GM21515 (cell line): ENCODE measurements around the gene DPY19L3.
A peak's percentile ranks its signal among the peaks of the same experiment; 100 is the strongest.
"Not testable (repeated sequence)": the region's sequence is repeated elsewhere in the genome, so short reads cannot be mapped to it uniquely, and the experiment has no call there.

Experiments used
- ATAC-seq: cut with Tn5 transposase; IDR thresholded peaks from one replicate; pipeline ENCODE4 v1.9.1; 2021; ENCODE audit not compliant: unreplicated experiment

Gene DPY19L3

DNA sequence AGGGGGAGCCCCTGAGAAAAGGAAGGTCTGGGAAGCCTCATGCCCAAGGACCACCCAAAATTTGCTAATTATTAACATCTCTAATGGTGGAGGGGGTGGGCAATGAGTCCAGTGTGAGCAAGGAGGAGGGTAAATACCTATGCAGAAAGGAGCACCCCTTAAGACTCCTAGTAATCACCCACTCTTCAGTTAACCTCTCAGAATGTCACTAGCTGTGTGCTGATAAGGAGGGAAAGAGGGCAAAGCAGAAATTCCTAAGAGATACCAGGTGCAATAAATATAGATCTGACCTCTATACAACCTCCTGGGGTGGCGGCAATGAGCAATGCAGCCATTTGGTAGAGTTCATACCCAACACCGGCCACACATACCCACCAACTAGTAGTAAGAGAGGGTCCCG lies 12.7 kb upstream of the DPY19L3 start:
- no peak for ATAC-seq

DNA sequence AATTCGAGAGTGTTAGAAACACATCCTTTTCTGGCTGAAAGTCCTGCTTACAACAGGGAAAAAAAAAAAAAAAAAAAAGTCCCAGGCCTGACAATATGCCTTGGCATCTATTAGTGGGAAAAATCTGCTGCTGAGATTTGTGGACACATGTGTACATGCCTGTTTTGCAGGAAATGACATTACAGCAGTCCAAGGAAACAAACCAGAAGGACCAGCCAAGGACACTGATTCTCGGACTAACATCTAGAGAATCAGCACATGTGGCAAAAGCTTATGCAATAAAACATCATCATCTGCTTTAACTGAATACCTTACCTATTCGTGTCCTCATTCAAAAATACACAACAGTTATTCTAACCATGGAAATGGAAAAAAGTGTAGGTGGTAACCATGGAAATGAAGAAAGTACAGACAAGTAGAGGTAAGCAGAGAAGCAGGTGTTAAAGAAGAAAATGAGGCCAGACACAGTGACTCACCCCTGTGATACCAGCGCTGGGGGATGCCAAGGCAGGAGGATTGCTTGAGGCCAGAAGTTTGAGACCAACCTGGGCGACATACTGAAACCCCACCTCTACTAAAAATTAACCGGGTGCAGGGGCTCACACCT lies 9.4 kb upstream of the DPY19L3 start:
- no peak for ATAC-seq

DNA sequence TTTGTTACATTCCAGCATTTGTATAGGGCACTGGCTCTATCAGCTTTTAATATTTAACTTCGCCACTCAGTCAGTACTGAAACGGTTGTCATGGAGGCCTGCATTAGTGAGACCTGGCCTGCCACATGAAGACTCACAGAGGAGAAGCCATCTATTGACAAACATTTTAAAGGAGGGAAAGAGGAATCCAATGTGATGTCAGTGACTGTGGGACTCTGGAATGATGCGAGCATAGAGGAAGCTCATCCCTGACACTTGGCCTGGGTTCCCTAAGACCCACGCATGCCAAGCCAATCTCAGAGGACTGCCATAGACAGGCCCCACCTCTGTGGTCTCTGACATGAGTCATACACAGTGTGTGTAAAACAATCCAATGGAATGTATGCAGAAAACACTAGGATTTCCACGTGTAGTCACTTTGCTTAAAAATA lies 7.9 kb upstream of the DPY19L3 start:
- no peak for ATAC-seq

DNA sequence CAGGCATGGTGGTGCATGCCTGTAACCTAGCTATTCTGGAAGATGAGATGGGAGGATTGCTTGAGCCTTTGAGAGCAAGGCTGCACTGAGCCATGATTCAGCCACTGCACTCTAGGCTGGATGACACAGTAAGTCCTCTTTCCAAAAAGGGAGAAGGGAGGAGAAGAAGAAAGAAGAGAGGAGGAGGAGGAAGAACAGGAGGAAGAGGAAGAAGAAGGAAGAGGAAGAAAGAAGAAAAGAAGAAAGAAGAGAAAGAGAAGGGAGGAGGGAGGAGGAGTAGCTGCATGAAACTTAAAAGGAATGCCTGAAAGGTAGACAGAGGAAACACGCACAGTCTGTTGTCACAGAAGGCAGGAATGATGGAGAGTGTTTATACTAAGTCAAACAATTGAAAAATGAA lies 3.6 kb upstream of the DPY19L3 start:
- ATAC-seq: no peak

DNA sequence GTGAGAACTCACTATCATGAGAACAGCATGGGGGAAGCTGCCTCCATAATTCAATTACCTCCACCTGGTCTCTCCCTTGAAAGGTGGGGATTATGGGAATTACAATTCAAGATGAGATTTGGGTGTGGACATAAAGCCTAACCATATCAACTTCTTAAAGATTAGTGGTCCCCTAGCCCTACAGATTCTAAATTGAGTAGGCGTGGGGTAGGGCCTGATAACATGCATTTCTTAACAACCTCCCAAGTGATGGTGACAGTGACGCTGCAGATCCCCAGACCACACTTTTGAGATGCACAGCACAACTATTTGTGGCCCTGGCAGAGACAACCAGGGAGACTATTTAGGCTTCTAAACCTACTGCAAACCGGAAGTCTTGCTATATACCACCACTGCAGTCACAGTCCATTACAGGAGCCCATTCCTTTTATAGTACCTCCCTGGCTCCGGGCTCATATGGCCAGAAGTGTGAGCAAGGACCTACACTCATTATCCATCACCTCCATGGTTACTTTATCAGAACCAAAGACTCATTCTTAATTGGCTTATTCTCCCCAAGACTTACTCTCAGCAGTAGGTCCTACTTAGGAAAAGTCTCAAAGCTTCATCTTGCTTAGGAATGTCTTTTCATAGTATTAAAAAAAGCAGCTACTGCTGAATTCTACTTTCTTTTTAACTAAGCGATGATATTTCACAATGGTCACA lies 2.1 kb upstream of the DPY19L3 start:
- no peak for ATAC-seq

DNA sequence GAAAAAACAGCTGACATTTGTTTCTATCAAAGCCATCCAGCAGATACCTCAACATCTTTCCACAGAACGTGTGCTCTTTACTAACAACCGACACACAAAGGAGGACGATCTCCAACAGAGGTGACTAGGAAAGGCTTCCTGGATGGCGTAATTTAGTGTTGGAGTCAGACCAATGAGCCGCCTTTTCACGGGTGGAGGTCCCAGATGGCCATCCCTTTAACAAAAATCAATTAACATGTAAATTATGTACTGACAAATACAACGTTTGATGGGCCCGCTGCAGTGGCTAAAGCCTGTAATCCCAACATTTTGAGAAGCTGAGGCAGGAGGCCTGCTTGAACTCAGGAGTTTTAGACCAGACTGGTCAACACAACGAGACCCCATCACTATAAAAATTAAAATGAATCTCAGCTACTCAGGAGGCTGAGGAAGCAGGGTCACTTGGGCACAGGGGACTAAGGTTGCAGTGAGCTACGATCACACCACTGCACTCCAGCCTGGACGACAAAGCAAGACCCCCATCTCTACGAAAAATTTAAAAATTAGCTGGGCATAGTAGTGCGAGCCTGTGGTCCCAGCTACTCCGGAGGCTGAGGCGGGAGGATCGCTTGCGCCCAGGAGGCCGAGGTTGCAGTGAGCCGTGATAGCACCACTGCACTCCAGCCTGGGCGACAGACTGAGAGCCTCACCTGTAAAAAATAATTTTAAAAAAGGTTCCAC lies 1.2 kb upstream of the DPY19L3 start:
- ATAC-seq: no peak

DNA sequence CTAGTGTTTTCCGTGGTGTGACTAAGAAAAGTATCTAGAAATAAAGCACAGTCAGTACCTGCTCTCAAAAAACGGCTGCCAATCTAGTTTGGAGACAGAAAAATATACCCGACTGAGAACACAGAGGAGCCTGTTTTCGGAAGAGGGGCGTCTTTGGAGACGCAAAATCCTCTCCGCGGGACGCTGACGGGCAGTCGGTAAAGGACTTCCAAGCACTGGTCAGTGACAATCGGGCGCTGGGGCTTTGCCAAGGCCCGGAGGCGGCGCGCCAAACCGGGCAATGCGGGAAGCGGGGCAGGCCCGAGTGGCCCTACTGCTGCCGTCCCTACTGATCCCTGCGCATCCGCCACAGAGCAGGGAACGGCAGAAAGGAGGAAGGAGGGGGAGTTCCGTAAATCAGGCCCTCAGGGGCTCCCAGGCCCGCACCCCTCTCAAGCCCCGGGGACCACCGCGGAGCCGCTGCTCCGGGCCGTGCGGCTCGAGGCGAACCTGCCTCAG lies 588 bp upstream of the DPY19L3 start:
- peak; percentile 11 for ATAC-seq

DNA sequence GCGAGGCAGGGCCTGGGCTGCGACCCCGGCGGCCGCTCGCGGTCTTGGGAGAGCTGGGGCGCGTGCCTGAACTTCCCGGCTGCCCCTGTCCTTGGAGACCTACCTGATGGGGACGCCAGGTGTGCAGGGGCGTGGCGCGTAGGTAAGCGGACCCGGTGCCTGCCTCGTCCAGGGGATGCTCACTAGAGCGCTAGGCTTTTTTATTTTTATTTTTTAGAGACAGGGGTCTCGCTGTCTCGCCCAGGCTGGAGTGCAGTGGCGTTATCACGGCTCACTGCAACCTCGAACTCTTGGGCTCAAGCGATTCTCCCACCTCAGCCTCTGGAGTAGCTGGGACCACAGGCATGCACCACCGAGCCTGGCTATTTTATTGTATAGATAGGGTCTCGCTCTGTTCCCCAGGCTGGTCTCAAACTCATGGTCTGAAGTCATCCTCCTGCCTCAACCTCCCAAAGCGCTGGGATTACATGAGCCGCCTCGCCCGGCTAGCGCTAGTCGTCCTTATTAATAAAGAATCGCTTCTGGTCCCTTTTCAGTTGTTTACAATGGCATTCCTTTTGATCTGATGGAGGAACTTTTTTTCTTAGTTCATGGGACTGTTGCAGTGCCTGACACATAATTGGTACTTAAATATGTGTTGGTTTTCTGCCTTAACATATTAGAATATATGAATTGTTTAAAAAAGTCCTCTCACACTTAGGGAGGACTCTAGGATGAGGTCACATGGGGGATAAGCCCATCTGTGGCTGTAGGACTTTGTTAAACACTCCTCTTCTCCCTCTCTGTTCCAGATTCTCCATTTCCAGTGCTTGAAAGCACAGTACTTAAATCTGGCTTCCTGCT lies 812 bp downstream of the DPY19L3 start:
- no peak for ATAC-seq

DNA sequence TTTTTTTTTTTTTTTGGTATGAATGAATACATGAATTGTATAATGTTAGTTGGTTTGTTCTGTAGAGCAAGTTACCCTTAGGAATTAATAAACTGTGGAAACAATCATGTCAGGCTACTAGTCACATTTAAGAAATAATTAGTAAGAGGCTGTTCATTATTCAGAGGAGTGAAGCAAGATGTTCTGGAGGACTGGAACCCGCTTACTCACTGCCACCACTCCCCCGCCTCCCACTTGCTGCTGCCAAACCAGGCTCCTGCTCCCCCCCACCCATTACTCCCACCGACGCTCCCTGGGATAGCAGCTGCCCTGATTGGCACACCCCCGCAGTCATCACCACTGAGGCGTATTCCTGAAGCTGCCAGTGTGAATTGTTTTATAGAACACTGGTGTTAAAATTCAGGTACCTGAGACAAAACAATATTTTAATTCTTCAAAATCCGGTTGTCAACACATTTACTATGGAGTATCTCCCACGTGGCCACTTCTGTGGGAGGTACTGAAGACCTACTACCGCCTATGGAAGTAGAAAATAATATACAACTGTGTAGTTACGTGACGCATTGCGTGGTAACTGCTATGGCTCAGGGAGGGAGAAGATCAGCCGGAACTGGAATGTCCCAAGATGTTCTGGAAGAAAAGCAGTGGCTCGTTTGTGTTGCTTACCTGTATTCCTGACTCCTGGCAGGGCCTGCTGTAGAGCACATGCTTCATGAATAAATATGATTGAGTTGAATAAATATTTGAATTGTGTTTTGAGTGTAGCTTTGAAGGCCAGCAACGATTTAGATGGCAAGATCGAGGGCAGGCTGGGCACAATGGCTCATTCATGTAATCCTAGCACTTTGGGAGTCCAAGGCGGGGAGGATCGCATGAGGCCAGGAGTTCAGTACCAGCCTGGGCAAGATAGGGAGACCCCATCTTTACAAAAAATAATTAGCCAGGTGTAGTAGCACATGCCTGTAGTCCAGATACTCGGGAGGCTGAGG lies 1.7 kb downstream of the DPY19L3 start:
- no peak for ATAC-seq

DNA sequence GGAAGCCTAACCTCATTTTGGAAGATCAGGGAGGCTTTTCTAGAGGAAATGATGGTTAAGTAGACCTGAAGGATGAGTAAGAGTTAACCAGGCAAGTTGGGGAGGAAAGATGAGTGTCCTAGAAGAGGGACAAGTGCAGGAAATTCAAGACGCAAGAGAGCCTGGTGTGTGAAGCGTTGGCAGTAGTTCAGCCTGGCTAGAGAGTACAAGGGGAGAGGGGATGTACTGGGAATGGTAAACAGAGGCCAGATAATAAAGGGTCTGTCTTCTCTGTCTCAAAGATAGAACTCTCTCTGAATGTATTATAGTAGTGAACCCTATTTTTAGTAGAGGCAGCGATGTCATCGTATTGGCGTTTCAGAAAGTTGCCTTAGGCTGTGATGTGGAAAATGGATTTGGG lies 9.7 kb downstream of the DPY19L3 start:
- ATAC-seq: no peak

DNA sequence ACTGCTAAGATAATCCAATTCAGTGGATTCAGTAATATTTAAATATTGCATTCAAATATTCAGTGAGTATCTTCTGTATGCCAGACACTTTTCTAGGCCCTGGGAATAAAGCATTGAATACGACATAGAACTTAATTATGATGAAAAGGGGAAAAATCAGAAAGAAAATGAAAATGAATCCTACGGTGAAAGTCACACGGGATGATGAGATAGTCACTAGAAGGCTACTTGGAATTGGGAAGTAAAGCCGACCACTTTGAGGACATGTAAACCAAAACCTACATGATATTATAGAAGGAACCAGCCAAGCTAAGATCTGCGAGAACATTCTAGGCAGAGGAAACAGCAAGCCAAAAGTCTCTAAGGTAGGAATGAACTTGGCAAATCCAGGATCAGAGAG lies 10.1 kb downstream of the DPY19L3 start:
- ATAC-seq: no peak

DNA sequence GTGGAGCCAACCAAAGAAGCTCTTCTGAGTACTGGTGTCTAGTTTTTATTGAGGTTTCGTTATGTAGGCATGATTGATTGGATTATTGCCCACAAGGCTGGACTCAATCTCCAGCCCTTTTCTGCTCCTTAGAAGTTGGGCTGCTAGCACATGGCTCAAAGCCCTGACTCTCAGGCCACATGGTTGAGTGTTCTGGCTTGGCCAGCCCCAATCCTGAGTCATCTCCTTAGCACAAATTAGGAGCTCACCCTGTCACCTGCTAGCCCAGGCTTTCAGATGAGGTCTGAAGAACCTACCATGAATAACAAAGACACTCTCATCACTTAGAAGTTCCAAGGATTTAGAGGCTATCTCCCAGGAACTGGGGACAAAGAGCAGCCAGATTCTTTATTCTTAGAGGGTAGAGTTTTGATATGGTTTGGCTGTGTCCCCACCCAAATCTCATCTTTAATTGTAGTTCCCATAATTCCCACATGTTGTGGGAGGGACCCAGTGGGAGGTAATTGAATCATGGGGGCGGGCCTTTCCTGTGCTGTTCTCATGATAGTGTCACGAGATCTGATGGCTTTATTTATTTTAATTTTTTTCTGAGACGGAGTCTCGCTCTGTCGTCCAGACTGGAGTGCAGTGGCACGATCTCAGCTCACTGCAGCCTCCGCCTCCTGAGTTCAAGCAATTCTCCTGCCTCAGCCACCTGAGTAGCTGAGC lies 11.3 kb downstream of the DPY19L3 start:
- no peak for ATAC-seq

DNA sequence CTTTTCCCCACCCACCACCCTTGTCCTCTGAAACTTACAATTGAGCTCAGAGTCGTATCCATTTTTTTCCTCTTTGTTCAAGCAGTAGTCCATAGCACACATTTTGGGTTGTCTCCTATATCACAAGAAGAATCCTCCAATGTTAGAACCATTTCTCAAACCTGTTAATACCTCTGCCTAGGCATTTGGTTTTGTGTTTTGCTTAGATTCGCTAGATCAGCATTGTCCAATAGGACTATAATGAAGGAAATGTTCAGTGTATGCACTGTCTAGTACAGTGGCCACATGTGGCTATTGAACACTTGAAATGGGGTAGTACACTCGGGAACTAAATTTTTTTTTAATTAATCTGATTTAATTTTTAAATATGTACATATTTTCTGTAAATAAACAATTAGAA lies 12.6 kb downstream of the DPY19L3 start:
- no peak for ATAC-seq

DNA sequence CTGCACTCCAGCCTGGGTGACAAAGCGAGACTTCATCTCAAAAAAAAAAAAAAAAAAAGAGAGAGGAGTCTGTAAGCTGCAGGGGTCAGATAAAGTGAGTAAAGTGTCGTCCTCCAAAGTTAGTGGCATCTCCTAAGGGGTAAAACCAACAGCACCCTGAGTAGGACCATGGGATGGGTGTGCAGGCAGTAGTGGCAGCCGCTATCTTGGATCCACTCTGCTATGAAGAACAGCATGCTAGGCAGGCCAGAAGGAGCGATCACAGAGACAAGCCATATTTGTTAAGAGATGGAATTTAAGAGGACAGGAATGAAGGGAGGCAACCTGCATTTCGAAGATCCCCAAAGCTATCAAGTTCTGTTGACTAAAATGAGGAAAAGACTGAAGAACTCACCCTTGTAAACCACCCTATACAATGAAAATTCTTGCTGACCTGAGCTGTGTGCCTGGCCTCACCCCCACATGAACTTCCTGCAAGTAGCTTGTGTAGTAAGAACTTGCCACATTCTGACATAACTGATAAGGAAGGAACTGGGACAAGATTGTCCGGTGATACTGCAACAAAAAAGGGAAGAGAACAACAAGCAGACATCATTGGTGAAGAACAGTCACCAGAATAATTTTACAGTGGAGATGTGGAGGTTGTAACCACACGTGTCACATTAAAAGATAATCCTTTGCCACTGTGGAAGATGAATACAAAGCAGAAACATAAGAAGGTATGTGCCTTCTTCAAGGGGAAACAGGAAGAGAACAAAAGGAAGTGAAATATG lies 16.2 kb downstream of the DPY19L3 start:
- no peak for ATAC-seq

DNA sequence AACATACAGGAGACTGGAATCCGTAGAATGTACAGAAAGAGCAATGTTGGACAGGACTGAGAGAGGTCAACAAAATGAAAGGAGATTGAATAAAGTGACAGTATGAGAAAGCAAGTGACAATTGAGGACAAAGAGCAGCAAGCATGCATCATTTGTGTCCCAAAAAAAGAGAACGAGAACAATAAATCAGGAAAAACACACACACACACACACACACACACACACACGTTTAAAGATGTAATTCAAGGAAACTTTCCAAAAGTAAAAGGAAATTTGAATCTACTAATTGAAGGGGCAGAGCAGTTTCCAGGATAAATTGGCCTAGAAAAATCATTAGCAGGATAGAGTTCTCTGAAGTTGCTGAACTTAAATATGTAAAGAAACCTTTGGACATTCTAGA lies 16.9 kb downstream of the DPY19L3 start:
- no peak for ATAC-seq

DNA sequence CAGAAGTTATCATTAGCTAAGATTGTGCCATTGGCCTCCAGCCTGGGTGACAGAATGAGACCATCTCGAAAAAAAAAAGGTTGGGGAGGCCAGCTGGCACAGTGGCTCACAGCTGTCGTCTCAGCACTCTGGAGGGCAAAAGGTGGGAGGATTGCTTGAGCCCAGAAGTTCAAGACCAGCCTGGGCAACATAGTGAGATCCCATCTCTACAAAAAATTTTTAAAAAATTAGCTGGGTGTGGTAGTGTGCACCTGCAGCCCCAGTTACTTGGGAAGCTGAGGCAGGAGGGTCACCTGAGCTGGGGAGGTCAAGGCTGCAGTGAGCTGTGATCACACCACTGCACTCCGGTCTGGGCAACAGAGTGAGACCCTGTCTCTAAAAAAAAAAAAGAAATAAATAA lies 18.4 kb downstream of the DPY19L3 start:
- not testable (repeated sequence) for ATAC-seq

DNA sequence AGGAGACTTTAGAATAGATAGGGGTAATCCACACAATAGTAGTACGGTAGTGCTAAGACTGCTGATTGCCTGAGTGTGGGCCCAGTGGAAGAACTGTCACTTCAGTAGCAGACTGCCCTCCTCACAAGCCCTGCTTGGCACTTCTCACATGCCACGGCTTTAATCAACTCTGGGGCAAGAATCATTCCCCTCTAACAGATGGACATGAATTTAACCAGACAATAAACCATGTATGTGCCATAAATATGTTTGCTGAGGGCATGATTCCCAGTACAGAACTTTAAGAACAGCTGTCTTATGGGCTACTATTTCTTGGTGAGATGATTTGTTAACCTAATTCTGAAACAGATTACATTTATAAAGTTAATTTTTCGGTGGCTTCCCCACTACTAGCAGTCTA lies 22.0 kb downstream of the DPY19L3 start:
- ATAC-seq: no peak

DNA sequence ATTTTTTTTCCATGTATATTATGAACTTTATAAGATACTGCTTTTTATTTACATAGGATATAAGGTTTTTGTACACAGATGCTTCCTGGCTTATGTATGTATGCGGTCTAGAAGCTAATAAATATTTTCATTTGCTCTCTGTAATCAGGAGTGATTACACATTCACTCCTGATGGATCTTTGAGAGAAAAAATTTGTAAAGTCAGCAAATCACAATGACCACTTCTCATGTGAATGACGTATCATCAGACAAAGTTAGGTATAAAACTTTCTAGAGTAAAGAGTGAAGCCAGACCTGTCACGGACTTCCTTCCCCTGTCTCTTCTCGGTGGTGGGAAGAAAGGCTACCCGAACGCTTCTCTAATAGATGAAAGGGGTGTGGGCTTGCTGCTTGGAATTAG lies 31.1 kb downstream of the DPY19L3 start:
- no peak for ATAC-seq

DNA sequence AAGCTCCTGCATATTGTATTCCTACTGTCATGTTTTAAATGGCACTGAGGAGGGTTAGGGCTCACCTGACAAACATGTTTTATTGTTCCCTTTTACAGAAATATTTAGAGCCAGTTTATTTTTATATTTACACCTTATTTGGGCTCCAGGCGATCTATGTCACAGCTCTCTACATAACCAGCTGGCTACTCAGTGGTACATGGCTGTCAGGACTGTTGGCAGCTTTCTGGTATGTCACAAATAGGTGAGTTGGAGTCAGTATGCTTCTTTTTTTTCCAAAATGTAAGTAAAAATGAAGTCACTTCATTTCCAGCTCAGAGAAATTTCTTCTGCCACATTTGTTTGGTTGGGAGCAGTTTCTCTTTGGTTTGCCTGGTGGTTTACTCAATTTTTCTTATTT lies 31.5 kb downstream of the DPY19L3 start:
- ATAC-seq: no peak
